Left lobe of liver (tissue), 2 donors: Measurements from ENCODE around the gene PCBP3. TPM values are rescaled to one million over a fixed set of nuclear protein-coding genes. Genes with fewer than 3 reads are reported as not detected.
"Not testable (repeated sequence)": the region's sequence is repeated elsewhere in the genome, so short reads cannot be mapped to it uniquely, and the experiment has no call there.

Experiments
- ATAC-seq: fragments of 200-7000 bp; cut with Tn5 transposase; one replicate; pipeline ENCODE4 v1.9.1; 2020; ENCODE audit warnings: mild to moderate bottlenecking, moderate library complexity
- DNase-seq: peaks from one replicate; pipeline ENCODE4 v3.0.0-alpha.2; 2020; ENCODE audit warnings: low spot score
- total RNA-seq: library from RNA; stranded (reverse); gene quantifications from one replicate; pipeline ENCODE4 v1.2.1, GENCODE V29; 2021
- donor health status: DM: no; HTN: no; CAD: no; lungs with moderate emphysema.
- donor health status: DM: no; HTN: yes; CAD: no.

Gene PCBP3
- 0.83 TPM for total RNA-seq

DNA sequence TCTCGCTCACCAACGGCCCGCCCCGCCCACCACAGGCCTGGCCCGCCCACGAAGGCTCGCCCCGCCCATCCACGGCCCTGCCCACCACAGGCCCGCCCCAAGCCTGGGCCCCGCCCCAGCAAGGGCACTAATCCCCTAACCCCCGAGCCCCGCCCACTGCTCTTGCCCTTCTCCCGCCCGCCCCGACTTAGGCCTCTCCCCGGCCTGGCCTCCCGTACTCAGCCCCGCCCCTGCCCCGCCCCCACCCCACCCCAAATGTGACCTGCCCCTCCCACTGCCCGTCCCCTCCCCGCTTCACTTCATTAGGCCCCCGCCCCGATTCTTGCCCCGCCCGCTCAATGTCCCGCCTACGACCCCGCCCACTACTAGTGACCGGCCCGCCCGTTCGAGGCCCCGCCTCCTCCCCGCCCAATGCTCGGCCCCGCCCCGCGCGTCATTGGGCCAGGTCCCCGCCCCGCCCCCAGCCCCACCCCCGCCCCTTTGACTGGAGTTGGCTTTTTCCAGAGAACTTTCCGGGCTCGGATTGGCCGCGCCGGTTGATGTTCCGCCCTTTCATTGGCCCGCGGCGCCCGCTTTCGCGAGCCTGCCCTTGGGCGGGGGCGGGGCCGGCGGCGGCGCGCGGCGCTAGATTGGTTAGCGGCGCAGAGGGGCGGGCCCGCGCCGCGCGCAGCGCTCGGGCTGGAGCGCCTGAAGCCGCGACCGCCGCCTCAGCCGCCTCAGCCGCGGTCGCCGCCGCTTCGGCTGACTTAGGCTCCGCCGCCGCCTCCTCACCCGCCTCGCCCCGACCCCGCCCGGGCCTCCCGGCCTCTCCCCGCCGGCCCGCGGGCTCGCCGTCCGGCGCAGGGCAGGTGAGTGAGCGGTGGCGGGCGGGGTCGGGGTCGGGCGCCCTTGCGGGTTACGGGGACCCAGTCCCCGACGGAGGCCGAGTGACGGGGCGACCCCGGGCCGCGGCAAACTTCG, at the start of gene PCBP3:
PCBP3 (plus strand) TSS at position 705 of the 960 bp plus-strand sequence. CDS start 206,361 bp downstream, outside the sequence.
- peak; percentile 80 for DNase-seq
- ATAC-seq = peak; percentile 77

DNA sequence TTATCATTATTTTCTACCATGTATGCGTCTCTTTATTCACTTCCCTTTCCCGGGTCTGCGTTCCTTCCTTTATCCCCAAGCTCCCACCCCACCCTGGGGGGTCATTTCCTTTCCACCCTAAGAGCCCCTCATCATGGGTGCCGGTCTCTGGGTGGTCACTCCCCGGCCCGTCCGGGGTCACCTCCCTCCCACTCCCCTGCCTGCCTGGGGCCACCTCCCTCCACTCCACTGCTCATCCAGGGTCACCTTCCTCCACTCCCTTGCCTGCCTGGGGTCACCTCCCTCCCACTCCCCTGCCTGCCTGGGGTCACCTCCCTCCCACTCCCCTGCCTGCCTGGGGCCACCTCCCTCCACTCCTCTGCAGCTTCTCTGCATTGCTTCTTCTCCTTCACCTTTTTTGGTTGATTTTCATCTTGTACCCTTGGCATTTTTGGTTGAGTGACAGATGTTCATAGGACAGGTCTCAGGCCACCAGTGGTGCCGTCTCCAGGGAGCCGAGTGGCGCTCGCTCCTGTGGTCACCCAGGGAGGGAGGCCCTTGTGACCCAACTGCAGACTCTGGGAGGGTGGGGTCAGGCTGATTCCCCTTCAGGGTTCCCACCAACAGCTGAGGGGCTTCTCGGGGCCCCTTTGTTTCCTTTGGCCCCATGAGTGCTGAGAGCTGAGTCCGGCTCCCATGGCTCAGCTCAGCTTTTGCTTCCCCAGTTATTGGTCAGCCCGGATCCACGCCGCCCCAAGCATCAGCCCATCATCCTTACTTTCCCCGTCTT, 48.6 kb upstream of the PCBP3 start:
- DNase-seq (no peak), ATAC-seq (no peak)

DNA sequence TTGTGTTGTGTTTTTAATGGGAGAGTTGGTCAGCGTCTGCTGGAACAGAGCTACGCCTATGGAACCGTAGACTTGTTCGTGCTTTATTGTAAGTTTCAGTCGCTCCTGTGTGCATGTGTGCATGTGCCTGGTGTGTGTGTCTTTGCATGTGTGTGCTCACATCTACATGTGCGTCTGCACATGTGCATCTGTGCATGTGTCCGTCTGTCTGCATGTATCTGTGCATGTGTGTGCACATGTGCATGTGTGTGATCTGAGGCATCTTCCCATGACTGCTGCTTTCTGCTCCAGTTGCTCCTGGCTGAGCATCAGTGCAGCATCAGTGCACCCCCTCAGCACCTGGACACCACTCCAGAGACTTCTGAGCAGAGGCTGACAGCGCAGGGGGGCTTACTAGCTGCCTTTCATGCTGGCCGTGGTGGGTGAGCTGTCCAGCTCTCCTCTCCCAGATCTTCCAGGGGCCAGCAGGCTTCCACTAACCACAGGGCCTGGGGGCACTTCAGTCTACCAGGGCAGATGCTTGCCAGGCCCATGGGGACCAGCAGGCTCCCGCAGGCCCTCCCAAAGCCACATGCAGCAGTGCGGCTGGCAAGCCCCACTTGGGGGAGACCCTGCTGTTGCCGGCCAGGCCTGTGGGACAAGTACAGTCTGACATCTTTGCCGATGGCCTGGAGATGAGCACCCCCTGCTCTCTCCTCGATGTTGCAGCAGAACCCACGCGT, 47.8 kb upstream of the PCBP3 start:
- no peak for ATAC-seq
- no peak for DNase-seq

DNA sequence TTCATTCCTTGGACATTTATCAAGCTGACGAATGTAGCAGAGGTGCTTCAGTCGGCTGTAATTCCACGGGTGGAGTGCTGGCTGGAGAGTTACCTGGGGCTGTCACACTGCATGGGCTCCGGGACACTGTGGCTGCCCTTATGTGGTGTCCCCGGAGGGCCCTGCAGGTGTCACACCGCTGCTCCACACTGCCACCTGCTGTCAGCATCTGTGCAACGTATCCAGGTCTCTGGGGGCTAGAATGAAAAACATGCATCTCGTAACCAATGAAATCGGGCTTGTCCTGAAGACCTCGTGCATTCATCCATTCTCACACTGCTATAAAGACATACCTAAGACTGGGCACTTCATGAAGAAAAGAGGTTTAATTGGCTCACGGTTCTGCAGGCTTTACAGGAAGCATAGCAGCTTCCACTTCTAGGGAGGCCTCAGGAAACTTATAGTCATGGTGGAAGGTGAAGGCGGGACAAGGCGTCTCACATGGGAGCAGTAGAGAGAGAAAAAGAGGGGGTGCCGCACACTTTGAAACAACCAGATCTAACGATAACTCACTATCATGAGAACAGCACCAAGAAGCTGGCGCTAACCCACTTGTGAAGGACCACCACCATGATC, 46.7 kb upstream of the PCBP3 start:
- DNase-seq = peak; percentile 80

DNA sequence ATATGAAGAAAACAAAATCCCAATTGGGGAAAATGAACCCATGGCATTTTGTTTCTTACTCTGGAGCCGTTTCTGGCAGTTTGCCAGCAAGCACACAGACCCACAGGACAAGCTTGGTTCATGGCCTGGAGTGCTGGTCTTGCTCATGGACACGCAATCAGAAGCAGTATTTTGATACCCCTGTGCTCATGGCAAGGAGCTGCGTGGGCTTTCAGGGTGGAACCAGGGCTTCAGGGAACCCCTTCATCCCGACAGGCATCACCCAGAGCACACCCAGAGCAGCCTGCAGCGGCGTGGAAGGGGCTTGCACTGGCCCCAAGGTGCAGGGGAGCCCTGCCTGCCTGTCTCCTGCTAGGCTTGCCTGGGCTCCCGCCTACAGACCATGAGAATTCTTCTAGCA, 45.4 kb upstream of the PCBP3 start:
- ATAC-seq (no peak), DNase-seq (no peak)

More for the DNA sequence above, 46.7 kb upstream of the PCBP3 start:
- peak; percentile 99 for ATAC-seq

DNA sequence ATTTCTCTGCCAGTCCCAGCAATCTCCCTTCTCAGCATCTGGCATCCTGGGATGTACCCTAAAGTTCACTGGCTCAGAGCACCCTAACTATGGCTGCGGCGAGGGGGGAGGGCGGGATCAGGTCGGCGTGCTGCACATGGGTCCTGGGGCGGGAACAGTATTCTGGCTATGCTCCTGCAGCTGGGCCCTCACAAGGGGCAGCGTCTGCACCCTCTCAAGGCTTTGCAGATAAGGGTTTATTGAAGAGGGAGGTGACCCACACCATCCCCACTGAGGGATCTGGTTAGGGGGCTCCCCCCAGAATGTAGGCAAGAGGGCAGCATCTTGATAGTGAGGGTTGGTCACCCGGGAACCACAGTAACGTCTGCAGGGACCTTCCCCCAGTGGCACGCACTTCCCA, 44.9 kb upstream of the PCBP3 start:
- no peak for DNase-seq

DNA sequence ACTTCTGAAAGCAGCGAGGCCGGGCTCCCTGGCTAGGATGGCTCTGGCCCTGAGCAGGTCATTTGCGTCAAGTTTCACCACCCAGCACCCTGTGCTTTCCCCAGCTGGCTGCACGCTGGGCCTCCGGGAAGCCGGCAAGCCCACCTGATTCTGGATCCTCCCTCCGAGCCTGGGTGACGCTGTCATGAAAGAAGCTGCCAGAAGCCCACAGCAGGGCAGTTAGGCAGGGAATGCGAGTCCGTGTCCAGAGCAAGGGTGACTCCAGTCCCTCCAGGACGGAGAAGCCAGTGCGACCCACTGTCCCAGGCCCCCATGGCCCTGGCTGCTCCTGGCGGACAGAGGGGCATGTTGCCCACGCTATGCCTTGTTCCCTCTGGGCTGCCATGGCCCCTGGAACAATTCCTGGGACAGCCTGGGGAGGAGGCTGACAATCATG, 44.4 kb upstream of the PCBP3 start:
- ATAC-seq (no peak), DNase-seq (no peak)

More for the DNA sequence above, 44.9 kb upstream of the PCBP3 start:
- no peak for ATAC-seq

DNA sequence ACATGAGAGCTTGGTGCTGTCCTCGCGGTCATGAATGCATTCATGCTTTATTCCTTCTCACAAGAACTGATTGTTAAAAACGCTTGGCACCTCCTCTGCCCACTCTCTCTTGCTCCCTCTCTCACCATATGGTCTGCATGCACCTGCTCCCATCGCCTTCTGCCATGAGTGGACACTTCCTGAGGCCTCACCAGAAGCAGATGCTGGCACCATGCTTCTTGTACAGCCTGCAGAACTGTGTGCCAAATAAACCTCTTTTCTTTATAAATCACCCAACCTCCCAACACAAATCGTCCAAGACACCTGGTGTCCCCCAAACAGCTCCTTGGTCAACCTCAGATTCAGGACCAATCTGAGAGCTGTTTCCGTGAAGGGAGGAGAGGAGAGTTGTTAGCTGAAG, 43.3 kb upstream of the PCBP3 start:
- DNase-seq (no peak), ATAC-seq (no peak)

DNA sequence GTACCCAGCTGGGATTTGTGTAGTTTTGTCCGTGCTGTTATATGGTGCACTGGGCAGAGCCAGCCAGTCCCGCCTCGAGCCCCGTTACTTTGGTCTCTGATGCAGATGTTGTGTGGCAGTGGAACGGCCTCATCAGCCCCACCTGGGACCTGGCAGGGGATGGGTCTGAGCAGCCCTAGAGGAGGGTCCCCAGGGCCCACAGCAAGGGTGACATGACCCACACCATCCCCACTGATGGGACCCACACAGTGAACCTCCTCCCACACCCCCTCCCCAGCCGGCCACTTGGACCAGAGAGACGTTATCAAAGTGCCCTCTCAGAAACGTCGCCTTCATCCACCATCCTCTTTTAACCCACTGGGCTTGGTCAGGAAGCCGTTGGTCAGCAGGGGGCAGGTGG, 42.0 kb upstream of the PCBP3 start:
- ATAC-seq (no peak), DNase-seq (no peak)

DNA sequence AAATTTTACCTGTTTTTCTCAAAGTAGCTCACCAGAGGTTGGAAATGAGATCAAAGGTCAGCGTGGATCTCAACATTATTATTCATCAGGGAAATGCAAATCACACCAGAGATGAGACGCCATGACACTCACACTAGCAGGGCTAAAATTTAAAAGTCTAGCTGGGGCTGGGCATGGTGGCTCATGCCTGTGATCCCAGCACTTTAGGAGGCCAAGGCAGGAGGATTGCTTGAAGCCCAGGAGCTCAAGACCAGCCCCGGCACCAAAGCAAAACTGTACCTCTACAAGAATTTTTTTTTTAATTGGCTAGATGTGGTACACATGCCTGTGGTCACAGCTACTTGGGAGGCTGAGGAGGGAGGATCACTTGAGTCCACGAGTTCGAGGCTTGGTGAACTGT, 41.4 kb upstream of the PCBP3 start:
- DNase-seq (no peak), ATAC-seq (no peak)

DNA sequence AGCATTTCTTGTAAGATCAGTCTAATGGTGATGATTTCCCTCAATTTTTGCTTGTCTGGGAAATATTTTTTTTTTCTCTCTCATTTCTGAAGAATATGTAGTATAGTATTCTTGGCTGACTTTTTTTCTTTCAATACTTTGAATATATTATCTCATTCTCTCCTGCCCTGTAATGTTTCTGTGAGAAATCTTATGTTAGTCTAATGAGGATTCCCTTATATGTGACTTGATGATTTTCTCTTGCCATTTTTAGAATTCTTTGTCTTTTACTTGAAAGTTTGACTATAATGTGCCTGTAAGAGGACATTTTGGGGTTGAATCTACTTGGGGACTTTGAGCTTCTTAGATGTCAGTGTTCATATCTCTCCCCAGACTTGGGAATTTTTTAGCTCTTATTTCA, 40.0 kb upstream of the PCBP3 start:
- DNase-seq = no peak
- ATAC-seq = no peak

DNA sequence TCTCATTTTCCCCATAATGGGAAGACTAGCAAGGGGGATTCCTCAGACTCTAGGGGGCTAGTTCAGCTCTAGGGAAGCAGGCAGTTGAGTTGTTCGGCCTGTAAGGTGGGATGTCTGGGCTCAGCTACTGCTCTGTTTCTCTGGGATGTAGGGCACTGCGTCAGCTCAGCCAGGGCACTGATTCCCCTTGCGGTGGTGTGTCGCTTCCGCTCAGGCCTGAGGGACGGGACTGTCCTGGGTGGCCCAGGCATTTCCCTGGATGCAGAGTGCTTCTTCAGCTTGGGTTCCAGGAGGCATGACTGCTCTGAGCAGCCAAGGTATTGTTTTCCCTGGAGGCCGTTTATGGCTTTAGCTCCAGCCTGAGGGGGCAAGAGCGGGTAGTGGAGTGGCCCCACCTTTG, 38.8 kb upstream of the PCBP3 start:
- DNase-seq = peak; percentile 33
- ATAC-seq = not testable (repeated sequence)

DNA sequence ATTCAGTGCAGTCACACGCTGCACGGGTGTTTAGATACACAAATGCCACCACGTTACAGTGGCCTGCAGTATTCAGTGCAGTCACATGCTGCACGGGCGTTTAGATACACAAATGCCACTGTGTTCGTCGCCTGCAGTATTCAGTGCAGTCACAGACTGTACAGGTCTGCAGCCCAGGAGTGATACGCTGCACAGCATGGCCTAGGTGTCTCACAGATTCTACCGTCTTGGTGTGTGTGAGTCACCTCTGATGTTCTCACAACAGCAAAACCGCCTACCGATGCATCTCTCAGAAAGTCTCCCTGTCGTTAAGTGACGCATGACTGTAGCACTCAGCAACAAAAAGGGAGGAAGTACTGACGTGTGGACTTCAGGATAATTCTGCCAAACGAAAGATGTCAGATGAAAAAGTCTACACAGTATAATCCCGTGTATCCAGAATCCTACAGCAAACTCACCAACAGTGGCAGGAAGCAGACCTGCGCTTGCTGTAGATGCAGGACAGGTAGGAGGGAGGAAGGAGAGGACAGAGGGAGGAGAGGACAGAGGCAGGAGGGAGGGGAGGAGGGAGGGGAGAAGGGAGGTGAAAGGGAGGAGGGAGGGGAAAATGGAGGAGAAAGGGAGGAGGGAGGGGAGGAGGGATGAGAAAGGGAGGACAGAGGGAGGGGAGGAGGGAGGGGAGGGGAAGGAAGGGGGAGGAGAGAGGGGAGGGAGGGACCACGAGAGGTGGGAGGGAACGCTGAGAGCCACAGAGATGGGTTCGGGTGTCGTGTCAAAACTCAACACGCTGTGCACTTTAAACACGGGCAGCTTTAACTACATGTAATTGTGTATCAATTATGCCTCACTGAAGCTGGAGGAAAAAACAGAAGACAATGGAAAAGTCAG, 36.3 kb upstream of the PCBP3 start:
- DNase-seq (peak; percentile 16), ATAC-seq (no peak)

DNA sequence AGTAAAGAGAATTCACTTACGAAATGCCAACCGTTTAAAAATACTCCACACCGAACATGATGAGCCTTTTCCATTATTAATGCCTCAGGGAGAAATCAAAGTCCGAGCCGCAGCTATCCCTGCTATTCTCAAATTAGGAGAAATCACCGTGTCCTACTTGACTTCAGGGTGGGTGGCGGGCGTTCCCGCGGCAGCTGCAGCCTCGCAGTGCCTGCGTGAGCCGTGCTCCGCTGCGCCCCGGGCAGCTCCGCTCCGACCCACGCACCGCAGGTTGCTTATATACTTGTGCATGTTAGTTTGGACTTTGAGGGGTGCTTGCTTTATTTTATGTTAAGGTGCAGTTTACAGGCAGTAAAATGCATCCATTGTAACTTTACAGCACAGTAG, 35.6 kb upstream of the PCBP3 start:
- no peak for ATAC-seq
- DNase-seq = peak; percentile 28

DNA sequence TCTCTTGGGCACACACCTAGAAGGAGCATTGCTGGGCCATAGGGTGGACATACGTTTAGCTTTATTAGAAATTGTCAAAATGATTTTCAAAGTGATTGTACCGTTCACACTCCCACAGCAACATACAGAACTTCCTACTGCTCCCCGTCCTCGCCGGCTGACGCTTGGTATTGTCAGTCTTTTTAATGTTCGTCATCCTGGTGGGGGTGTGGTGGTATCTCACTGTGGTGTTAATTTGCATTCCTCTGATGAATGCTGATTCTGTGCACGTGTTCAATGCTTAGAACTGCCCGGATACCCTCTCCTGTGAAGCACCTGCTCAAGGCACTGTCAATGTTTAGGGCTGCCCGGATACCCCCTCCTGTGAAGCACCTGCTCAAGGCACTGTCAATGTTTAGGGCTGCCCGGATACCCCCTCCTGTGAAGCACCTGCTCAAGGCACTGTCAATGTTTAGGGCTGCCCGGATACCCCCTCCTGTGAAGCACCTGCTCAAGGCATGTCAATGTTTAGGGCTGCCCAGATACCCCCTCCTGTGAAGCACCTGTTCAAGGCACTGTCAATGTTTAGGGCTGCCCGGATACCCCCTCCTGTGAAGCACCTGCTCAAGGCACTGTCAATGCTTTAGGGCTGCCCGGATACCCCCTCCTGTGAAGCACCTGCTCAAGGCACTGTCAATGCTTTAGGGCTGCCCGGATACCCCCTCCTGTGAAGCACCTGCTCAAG, 34.6 kb upstream of the PCBP3 start:
- not testable (repeated sequence) for ATAC-seq
- DNase-seq = peak; percentile 26

DNA sequence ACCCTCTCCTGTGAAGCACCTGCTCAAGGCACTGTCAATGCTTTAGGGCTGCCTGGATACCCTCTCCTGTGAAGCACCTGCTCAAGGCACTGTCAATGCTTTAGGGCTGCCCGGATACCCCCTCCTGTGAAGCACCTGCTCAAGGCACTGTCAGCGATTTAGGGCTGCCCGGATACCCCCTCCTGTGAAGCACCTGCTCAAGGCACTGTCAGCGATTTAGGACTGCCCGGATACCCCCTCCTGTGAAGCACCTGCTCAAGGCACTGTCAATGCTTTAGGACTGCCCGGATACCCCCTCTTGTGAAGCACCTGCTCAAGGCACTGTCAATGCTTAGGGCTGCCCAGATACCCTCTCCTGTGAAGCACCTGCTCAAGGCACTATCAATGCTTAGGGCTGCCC, 33.9 kb upstream of the PCBP3 start:
- DNase-seq = peak; percentile 6
- not testable (repeated sequence) for ATAC-seq

DNA sequence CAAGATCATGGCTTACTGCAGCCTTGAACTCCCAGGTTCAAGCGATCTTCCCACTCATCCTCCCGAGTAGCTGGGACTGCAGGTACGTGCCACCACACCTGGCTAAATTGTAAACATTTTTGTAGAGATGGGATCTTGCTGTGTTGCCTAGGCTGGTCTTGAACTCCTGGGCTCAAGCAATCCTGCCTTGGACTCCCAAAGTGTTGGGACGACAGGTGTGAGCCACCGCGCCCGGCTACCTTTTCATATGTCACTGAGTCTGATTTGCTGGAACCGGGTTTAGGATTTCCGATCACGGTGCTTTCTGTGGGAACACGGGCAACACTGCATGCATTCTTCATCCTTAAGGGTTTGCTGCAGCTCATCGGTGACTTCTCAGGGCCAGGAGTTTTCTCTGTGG, 32.2 kb upstream of the PCBP3 start:
- no peak for DNase-seq
- ATAC-seq = no peak

DNA sequence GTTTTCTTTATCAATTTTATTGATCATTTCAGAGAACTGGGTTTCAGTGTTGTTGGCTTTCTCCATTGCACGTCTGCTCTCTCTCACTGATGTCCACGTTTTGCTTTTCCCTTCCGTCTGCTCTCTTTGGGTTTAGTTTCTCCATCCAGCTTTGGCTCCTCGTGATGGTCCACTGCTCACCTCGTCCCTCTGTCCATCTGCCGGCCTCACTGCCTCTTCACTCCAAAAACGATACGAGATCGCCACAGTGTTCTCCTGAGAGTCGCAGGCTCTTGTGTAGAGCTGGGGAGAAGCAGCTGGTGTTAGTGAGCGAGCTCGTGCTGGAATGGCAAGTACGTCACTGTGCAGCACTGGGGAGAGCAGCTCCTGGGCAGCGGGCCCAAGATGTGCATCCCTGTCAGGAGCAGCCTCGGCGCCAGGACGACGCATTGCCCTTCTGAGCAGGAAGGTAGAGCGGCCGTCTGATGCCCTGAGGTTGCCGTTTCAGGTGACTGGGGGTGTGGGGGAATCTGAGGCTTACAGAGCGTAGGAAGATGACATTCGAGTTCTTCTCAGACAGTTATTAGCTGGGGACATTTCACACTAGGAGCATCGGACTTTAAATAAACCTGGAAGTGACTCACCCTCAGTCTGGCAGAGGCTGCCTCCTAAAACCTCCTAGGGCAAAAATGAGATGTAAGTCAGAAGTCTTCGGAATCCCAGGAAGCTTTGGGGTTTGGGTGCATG, 31.4 kb upstream of the PCBP3 start:
- DNase-seq (no peak), ATAC-seq (no peak)
